HuH-7 (cell line): ENCODE data around the gene COL23A1.
"Not testable (repeated sequence)": the region's sequence is repeated elsewhere in the genome, so short reads cannot be mapped to it uniquely, and the experiment has no call there.

Experiments
- DNase-seq: peaks from one replicate; pipeline ENCODE4 v3.0.0; 2011; ENCODE audit warnings: low spot score

Gene COL23A1

DNA sequence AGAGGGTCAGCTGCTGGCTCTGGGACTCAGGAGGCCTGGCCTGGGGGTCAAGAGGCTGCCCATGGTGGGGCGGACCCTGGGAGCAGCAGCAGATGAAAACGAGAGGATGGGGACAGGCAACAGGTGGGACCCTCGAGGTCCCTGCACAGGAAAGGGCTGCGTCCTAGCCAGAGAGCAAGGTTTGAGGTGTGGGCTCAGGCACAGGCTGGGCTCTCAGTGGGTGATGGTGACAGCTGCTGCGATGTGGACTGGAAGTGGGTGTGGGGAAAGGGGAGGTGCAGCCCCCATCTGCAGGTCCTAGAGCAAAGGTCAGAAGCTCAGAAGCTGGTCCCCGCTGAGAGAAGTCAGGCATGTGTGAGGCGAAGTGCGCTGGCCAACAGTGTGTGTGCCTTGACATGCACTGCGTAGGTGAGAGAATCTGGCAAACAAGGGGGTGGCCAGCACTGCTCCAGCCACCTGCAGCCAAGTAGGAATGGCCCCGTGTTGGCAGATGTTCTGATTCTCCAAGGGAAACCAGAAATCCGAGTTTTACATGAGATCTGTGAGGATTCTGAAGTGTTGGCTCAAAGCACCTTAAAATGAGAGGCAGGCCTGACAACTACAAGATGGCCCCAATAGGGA lies 85.7 kb downstream of the COL23A1 start:
- DNase-seq = no peak

DNA sequence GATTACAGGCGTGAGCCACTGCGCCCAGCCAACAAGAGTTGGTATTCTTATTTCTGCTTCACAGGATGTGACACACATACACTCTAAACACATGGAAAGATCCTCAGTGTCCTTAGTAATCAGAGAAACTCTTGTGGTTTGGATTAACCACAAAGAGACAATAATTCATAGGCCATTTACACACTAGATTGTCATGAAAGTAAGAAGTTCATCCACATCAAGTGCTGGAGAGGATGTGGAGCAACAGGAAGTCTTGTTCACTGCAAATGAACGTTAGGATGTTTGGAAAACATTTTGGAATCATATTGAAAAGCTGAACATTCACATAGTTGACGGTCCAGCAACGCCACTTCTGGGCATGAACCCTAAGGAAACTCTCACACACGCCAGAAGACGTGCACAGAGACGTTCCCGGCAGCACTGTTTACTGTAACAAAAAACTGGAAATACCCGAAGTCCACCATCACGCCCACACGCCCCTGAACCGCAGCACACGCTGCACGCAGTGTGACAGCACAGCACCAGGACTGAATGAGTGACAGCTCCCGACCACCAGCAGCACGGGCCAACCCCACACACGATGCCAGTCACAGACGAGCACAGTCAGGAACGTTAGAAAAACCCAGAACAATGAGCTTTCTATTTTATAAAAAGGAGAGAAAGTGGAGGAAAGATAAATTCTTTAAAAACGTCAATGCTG lies 87.6 kb downstream of the COL23A1 start:
- DNase-seq = no peak

GRCh38 chr5:178499352-178499751 lies 90.8 kb downstream of the COL23A1 start:
- DNase-seq = no peak

- DNase-seq = no peak
Measured at GRCh38 chr5:178496642-178497041, 93.6 kb downstream of the COL23A1 start.

DNA sequence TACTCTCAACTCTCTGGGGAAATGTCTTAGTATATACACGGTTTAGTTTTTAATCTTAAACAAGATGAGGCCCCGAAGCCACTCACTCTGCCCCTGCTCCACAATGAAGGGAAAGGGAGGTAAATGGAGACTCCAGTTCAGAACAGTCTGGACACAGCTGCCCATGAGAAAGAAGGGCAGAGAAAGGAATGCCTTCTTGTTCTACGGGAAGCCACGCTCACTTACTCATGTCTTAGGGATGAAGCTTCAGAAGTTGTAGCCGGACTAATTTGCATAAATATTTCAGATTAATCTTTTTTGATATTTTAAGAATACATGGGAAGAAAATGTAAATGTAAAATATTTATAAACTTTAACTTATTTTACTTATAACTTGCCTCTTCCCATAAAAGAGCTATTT lies 94.0 kb downstream of the COL23A1 start:
- DNase-seq = no peak

DNA sequence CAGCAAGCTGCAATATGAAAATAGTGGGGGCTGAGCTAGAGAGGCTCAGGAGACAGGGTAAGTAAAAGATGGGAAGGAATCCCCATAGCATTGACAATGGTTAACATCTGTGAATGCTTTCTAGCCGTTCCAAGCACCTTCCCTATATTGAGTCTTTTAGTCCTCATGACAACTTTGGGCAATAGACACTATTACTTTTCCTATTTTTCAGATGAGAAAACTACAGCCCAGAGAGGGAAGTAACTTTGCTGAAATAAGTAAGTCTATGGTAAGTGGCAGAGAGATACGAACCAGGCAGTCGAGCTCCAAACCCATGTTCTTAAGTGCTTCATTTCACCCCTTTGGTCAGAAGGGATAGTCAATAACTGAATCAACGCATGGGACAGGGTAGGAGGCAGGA lies 94.5 kb downstream of the COL23A1 start:
- no peak for DNase-seq

DNA sequence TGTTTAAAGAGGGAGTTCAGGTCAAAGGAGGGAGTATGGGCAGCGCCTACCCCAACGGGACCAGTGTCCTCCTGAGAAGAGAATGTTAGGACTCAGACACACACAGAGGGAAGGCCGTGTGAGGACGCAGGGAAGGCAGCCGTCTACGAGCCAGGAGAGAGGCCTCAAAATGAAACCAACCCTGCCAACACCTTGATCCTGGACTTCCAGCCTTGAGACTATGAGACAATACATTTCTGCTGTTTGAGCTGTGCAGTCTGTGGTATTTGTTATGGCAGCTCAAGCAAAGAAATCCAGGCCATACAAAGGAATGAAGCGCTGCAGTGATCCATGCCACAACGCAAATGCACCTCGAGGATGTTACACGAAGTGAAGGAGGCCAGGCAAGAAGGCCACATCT lies 97.9 kb downstream of the COL23A1 start:
- DNase-seq = no peak

- no peak for DNase-seq
Measured at GRCh38 chr5:178490935-178491652, 99.1 kb downstream of the COL23A1 start.

GRCh38 chr5:178489271-178489976 lies 100.8 kb downstream of the COL23A1 start:
- no peak for DNase-seq

DNA sequence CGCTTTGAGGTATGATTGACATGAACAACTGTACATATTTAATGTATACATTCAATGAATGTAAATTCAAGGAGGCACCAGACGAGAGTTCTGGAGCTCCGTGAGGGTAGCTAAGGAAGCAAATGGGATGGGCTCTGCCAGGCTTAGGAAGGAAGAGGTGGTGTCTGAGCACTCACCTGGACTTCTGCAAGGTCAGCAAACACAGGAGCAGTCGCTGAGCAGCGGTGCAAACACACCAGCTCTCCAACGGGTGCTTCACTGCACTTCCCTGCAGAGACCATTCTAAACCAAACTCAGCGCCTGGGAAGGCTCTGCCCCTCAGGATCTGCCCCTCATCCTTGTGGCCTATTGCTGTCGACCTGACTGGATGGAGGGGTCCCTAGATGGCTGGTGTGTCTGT lies 101.5 kb downstream of the COL23A1 start:
- no peak for DNase-seq

- DNase-seq = no peak
Measured at GRCh38 chr5:178487911-178488600, 102.1 kb downstream of the COL23A1 start.

- not testable (repeated sequence) for DNase-seq
Measured at GRCh38 chr5:178486878-178487512, 103.2 kb downstream of the COL23A1 start.

- DNase-seq = no peak
Measured at GRCh38 chr5:178486239-178486641, 104.0 kb downstream of the COL23A1 start.

DNA sequence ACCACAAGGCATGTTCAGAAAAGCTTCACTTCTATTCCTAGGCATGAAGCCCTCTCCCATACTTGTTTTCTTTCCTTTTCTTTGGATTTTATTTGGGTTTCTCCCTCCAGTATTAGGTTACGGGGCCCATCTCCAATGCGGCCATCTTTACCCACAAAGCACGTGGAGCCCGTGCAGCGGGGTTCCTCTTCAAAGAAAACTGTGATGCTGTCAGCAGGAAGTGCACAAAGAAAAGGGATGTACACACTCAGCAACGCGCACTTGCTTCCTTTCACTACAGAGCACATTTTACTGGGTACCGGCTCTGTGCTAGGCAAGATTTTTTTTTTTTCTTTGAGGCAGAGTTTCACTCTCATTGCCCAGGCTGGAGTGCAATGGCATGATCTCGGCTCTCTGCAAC lies 106.6 kb downstream of the COL23A1 start:
- no peak for DNase-seq

GRCh38 chr5:178479261-178479660 lies 110.9 kb downstream of the COL23A1 start:
- DNase-seq = no peak

- DNase-seq = no peak
Measured at GRCh38 chr5:178478370-178478769, 111.8 kb downstream of the COL23A1 start.

GRCh38 chr5:178477802-178478201 lies 112.4 kb downstream of the COL23A1 start:
- no peak for DNase-seq

DNA sequence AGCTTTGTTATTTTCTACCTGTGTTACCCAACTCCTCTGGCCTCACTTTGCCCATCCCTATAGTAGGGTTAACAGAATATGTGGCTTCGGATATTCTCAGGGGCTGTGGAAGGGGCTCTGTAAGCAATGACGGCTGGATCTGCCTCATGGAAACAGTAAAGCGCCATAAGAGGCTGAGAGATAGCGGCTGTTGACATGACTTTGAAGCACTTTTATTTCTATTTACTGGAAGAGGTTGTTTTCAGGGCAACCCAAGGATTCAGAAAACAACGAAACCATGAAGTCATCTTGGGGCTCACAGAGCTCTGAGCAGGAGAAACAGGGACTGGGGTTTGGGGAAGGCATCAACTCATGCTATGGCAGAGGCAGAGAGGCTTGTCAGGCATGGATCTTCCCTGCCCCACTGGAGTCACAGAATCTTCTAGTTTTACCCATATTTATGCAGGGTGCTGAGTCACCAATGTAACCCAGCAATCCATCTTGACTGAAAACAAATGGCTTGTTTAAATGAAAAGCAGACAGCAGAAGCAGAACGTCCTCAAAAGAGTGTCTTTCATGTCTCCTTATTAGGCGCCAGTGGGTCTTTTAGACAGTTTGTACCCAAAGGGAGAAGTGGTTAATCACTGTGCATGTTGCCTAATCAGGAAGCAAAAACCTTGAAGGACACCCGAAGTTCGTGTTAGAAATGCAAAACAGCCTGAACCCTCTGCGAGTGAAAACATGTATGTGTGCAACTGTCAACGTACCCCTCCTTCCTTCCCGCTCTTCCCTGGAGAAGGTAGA lies 113.0 kb downstream of the COL23A1 start:
- DNase-seq = no peak

- no peak for DNase-seq
Measured at GRCh38 chr5:178476531-178476930, 113.7 kb downstream of the COL23A1 start.

DNA sequence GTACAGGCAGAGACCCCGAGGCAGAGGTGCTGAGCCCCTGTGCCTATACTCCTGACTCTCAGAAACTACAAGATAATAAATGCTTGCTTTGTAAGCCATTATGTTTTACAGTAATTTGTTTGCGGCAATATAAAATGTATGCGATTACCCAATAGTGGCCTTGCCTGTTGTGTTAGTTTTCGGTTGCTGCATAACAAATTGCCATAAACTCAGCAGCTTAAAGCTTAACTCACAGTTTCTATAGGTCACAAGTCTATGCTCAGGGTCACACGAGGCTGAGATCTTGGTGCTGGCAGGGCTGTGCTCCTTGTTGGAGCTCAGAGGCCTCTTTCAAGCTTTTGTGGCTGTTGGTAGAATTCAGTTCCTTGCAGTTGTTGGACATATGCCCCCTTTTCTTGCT lies 114.8 kb downstream of the COL23A1 start:
- no peak for DNase-seq
